ENCODE data around the gene HLA-B.
"Not testable (repeated sequence)": the region's sequence is repeated elsewhere in the genome, so short reads cannot be mapped to it uniquely, and the experiment has no call there.

Gene HLA-B

GRCh38 chr6:31356946-31357466 is at the start of gene HLA-B:
HLA-B (minus strand) TSS chr6:31357179; CDS start chr6:31357158, 21 bp downstream.
- DNase-seq, result peak; percentile 92

GRCh38 chr6:31405996-31406395 is 49.0 kb upstream of the HLA-B start:
- DNase-seq, result no peak

- DNase-seq, result not testable (repeated sequence)
Observed at GRCh38 chr6:31404061-31404364, 47.0 kb upstream of the HLA-B start.

GRCh38 chr6:31403283-31404060 is 46.5 kb upstream of the HLA-B start, which contains the start of gene MICA:
MICA (plus strand) TSS chr6:31403595; CDS start chr6:31403633, 38 bp downstream.
- peak; percentile 78 for DNase-seq

- peak; percentile 12 for DNase-seq
Observed at GRCh38 chr6:31402324-31403282, 45.6 kb upstream of the HLA-B start.

- no peak for DNase-seq
Observed at GRCh38 chr6:31401403-31401802, 44.4 kb upstream of the HLA-B start.

GRCh38 chr6:31400467-31401289 is 43.7 kb upstream of the HLA-B start:
- DNase-seq, result no peak

- peak; percentile 90 for DNase-seq
Observed at GRCh38 chr6:31399589-31400466, 42.8 kb upstream of the HLA-B start.

- no peak for DNase-seq
Observed at GRCh38 chr6:31397901-31398525, 41.0 kb upstream of the HLA-B start.

GRCh38 chr6:31397153-31397499 is 40.1 kb upstream of the HLA-B start:
- peak; percentile 11 for DNase-seq

- peak; percentile 73 for DNase-seq
Observed at GRCh38 chr6:31396422-31397152, 39.6 kb upstream of the HLA-B start.

- DNase-seq, result no peak
Observed at GRCh38 chr6:31395832-31396231, 38.9 kb upstream of the HLA-B start.

- DNase-seq, result no peak
Observed at GRCh38 chr6:31394381-31394780, 37.4 kb upstream of the HLA-B start.

GRCh38 chr6:31393932-31394331 is 37.0 kb upstream of the HLA-B start:
- no peak for DNase-seq

- not testable (repeated sequence) for DNase-seq
Observed at GRCh38 chr6:31389802-31390132, 32.8 kb upstream of the HLA-B start.

- DNase-seq, result not testable (repeated sequence)
Observed at GRCh38 chr6:31388916-31389801, 32.2 kb upstream of the HLA-B start.

GRCh38 chr6:31386977-31387376 is 30.0 kb upstream of the HLA-B start:
- no peak for DNase-seq

- DNase-seq, result no peak
Observed at GRCh38 chr6:31386099-31386498, 29.1 kb upstream of the HLA-B start.

- no peak for DNase-seq
Observed at GRCh38 chr6:31385041-31385440, 28.1 kb upstream of the HLA-B start.

GRCh38 chr6:31383149-31383548 is 26.2 kb upstream of the HLA-B start:
- DNase-seq, result no peak

All from retina (tissue), 1 donor.